ENCODE results near the gene GPS1. TPM values are rescaled to one million over a fixed set of nuclear protein-coding genes. Genes with fewer than 3 reads are reported as not detected.

The GPS1 gene
- total and polyA plus RNA-seq, 2 donors (not counting 1 experiment from before 2014, with no cell fraction given), result 80.5 to 124 TPM

DNA sequence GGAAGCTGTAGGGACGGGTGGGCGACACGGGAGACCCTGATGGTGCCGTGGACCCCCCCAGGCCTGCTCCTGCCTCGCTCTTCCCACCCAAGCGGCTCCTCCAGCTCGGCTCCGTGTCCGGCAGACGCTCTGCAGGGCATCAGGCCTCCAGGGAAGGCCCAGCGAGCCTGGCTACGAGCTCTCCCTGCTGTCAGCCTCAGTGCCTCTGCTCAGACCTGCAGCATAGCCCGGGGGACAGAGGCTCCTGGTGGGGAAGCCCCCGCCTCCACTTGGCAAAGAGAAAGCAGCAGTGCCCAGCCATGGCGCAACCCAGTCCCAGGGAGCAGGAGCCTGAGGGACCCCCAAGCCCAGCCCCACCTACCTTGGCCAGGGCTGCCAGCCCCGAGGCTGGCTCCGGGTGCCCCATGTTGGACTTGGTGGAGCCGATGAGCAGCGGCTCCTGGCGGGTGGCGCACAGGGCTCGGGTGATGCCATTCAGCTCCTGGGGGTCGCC lies 40.4 kb downstream of the GPS1 start:
- Histone ChIP-seq H2AFZ (ENCODE audit: insufficient read depth, low read depth, low read length, poor library complexity, severe bottlenecking) (no peak overlapping the region), H3K79me2 (ENCODE audit: control insufficient read depth, insufficient read depth, low read length) (peaks cover 33% of the 10 kb centered on the region), H3K27me3 (replicated peaks in 1 of 4; ENCODE audit: control extremely low read depth in 1 of 4, control insufficient read depth in 3 of 4, insufficient read depth in 4 of 4, low read length in 3 of 4) (no peaks in the 10 kb centered on the region), H3K27ac (ENCODE audit: low read length in 2 of 2) (no peak overlapping the region), H3K9ac (ENCODE audit: low read length) (no peak overlapping the region), H4K20me1 (ENCODE audit: control insufficient read depth, insufficient read depth, low read length, poor library complexity, severe bottlenecking) (peaks cover 14% of the 10 kb centered on the region), H3K4me3 (ENCODE audit: control extremely low read depth in 1 of 5, extremely low read depth in 1 of 5, insufficient read depth in 1 of 5, low read depth in 2 of 5, low read length in 4 of 5) (no peak overlapping the region), H3K4me2 (replicated peaks; ENCODE audit: low read depth, low read length, poor library complexity, severe bottlenecking) (no peak overlapping the region), H3K4me1 (ENCODE audit: control insufficient read depth in 2 of 2, insufficient read depth in 2 of 2, low read length in 2 of 2) (peaks cover 7 to 9% of the 10 kb centered on the region in 2 donors), H3K36me3 (replicated peaks in 1 of 2; ENCODE audit: control extremely low read depth in 1 of 2, control insufficient read depth in 1 of 2, extremely low read depth in 1 of 2, insufficient read depth in 2 of 2, low read length in 1 of 2) (peaks cover 0 to 66% of the 10 kb centered on the region in 2 experiments), H3K9me3 (ENCODE audit: control extremely low read depth in 1 of 3, control insufficient read depth in 2 of 3, insufficient read depth in 1 of 3, low read length in 2 of 3) (no peaks in the 10 kb centered on the region)
- DNase-seq (no peak), ATAC-seq (ENCODE audit: low read depth) (no peak)
- no peak for TF ChIP-seq EZH2 (IDR thresholded peaks at IDR 0.05; ENCODE audit: borderline replicate concordance, insufficient read depth, low read depth, low read length, poor library complexity, severe bottlenecking)
- TF ChIP-seq, protein P1, sequence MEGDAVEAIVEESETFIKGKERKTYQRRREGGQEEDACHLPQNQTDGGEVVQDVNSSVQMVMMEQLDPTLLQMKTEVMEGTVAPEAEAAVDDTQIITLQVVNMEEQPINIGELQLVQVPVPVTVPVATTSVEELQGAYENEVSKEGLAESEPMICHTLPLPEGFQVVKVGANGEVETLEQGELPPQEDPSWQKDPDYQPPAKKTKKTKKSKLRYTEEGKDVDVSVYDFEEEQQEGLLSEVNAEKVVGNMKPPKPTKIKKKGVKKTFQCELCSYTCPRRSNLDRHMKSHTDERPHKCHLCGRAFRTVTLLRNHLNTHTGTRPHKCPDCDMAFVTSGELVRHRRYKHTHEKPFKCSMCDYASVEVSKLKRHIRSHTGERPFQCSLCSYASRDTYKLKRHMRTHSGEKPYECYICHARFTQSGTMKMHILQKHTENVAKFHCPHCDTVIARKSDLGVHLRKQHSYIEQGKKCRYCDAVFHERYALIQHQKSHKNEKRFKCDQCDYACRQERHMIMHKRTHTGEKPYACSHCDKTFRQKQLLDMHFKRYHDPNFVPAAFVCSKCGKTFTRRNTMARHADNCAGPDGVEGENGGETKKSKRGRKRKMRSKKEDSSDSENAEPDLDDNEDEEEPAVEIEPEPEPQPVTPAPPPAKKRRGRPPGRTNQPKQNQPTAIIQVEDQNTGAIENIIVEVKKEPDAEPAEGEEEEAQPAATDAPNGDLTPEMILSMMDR (IDR thresholded peaks at IDR 0.05), result no peak
- WGBS (ENCODE audit: insufficient coverage), result 99% methylated on average over 23 of the region's 23 CpGs
- H3K4me1 Mint-ChIP-seq, result peaks cover 2% of the 10 kb centered on the region
- ChIA-PET CTCF (no interaction called here), POLR2A (no interaction called here)
- H3K27ac Mint-ChIP-seq, result no peak overlapping the region
- no peaks in the 10 kb centered on the region for H3K9me3 Mint-ChIP-seq (ENCODE audit: insufficient read depth)
- H3K4me3 Mint-ChIP-seq, result no peak overlapping the region
- intact Hi-C loops (cut with micrococcal nuclease), result loop anchor here (10.0 kb wide), 1 partner anchor 123 kb away; the partner anchor contains the start of gene CCDC57
- no peaks in the 10 kb centered on the region for H3K27me3 Mint-ChIP-seq

DNA sequence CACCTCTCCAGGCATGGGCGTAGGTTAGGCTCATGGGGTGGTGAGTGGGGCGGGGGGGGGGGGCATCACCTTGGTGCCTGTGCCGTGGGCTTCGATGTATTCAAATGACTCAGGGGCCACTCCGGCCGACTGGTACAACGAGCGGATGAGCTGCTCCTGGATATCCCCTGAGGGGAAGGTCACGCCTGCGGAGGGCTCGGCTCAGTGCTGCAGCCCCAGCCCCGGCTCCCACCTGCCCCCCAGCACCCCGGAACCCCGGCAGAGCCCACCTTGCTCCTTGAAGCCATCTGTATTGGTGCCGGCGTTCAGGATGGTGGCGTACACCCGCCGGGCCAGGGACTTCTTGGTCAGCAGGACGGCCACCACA lies 40.9 kb downstream of the GPS1 start:
- Mint-ChIP-seq H3K4me1 (peaks cover 2% of the 10 kb centered on the region), H3K27me3 (no peaks in the 10 kb centered on the region), H3K4me3 (no peak overlapping the region), H3K9me3 (ENCODE audit: insufficient read depth) (no peaks in the 10 kb centered on the region), H3K27ac (no peak overlapping the region)
- no peak overlapping the region for H3K9ac ChIP-seq (ENCODE audit: low read length)
- TF ChIP-seq, protein P1 (IDR thresholded peaks at IDR 0.05), result no peak
- no peak for TF ChIP-seq EZH2 (IDR thresholded peaks at IDR 0.05; ENCODE audit: borderline replicate concordance, insufficient read depth, low read depth, low read length, poor library complexity, severe bottlenecking)
- ChIA-PET CTCF (no interaction called here), POLR2A (no interaction called here)
- intact Hi-C loops (cut with micrococcal nuclease), result loop anchor here (10.0 kb wide), 1 partner anchor 122 kb away; the partner anchor contains the start of gene CCDC57
- H3K4me1 ChIP-seq (ENCODE audit: control insufficient read depth in 2 of 2, insufficient read depth in 2 of 2, low read length in 2 of 2), result peaks cover 9 to 10% of the 10 kb centered on the region in 2 donors
- no peak overlapping the region for H2AFZ ChIP-seq (ENCODE audit: insufficient read depth, low read depth, low read length, poor library complexity, severe bottlenecking)
- no peaks in the 10 kb centered on the region for H3K27me3 ChIP-seq (replicated peaks in 1 of 4; ENCODE audit: control extremely low read depth in 1 of 4, control insufficient read depth in 3 of 4, insufficient read depth in 4 of 4, low read length in 3 of 4)
- H3K4me3 ChIP-seq (ENCODE audit: control extremely low read depth in 1 of 5, extremely low read depth in 1 of 5, insufficient read depth in 1 of 5, low read depth in 2 of 5, low read length in 4 of 5), result no peak overlapping the region
- H3K4me2 ChIP-seq (replicated peaks; ENCODE audit: low read depth, low read length, poor library complexity, severe bottlenecking), result no peak overlapping the region
- H3K27ac ChIP-seq (ENCODE audit: low read length in 2 of 2), result no peak overlapping the region
- peaks cover 0 to 62% of the 10 kb centered on the region in 2 experiments for H3K36me3 ChIP-seq (replicated peaks in 1 of 2; ENCODE audit: control extremely low read depth in 1 of 2, control insufficient read depth in 1 of 2, extremely low read depth in 1 of 2, insufficient read depth in 2 of 2, low read length in 1 of 2)
- ATAC-seq (ENCODE audit: low read depth), result no peak
- peaks cover 35% of the 10 kb centered on the region for H3K79me2 ChIP-seq (ENCODE audit: control insufficient read depth, insufficient read depth, low read length)
- H4K20me1 ChIP-seq (ENCODE audit: control insufficient read depth, insufficient read depth, low read length, poor library complexity, severe bottlenecking), result peaks cover 15% of the 10 kb centered on the region
- 98% methylated on average over 15 of the region's 20 CpGs for WGBS (ENCODE audit: insufficient coverage)
- no peaks in the 10 kb centered on the region for H3K9me3 ChIP-seq (ENCODE audit: control extremely low read depth in 1 of 3, control insufficient read depth in 2 of 3, insufficient read depth in 1 of 3, low read length in 2 of 3)
- no peak for DNase-seq
